ENCODE results near the gene COPG2. TPM values are rescaled to one million over a fixed set of nuclear protein-coding genes. Genes with fewer than 3 reads are reported as not detected.

COPG2 gene
- total RNA-seq, 1 donor from 2014 or later: 15.7 TPM

DNA sequence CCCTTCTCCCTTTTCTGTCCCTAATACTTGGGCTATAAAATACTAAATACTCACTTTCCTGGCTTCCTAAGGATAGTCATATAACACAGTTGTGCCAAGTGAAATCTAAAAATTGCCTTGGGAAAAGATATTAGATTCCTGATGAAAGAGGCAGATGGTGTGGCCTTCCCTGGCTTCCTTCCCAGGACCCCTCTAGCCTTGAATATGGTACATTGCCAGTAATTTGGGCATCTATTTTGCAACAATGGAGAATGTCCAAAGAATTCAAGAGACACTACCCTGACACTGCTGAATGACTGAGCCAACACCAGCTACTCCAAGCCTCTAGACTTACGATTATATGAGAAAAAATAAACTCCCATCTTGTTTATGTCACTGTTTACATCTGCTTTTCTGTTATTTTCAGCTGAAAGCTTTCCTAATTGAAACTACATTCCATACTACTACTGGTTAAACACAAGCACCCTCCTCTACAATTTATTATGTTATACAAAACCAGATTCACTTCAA is 17.9 kb downstream of the COPG2 start:
- no peaks in the 10 kb centered on the region for H3K36me3 ChIP-seq

DNA sequence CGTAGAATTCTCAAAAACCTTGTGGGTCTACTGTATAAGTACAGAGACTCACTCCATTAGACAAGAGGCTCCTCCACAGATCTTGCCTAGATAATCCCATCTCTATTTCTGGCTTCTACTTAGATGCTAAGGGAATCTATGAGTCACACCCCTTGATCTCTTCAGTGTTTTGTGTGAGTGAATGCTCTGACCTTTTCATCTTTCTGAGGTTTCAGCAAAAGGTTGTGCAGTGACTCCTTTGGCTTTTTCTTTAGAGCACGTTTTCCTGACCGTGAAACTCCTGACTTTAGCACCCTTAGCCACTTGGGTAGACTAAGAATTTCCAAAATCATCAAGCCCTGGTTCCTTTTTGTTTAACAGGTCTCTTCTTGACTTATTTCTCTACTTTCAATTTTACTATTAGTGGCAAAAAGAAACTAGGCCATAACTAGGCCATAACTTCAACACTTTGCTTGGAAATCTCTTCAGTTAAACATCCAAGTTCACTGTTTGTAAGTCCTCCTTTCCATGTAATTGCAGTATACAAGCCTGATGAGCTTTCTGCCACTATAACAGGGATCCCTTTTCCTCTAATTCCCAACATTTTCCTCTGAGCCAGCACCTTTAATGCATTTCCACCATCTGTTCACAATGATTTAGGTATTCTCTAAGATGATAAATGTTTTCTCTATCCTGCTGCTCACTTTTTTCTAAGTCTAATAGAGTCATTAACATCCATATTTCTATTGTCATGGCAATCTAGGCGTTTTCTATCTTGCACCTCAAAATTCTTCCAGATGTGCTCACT is 19.4 kb downstream of the COPG2 start:
- Histone ChIP-seq H3K4me1 (no peaks in the 10 kb centered on the region), H3K9me3 (no peaks in the 10 kb centered on the region)
- no peak for TF ChIP-seq POLR2A (IDR thresholded peaks at IDR 0.05)
- TF ChIP-seq POLR2AphosphoS5 (IDR thresholded peaks at IDR 0.05; ENCODE audit: insufficient read depth in 1 of 2, low read depth in 1 of 2): no peak
- TF ChIP-seq, protein P1, sequence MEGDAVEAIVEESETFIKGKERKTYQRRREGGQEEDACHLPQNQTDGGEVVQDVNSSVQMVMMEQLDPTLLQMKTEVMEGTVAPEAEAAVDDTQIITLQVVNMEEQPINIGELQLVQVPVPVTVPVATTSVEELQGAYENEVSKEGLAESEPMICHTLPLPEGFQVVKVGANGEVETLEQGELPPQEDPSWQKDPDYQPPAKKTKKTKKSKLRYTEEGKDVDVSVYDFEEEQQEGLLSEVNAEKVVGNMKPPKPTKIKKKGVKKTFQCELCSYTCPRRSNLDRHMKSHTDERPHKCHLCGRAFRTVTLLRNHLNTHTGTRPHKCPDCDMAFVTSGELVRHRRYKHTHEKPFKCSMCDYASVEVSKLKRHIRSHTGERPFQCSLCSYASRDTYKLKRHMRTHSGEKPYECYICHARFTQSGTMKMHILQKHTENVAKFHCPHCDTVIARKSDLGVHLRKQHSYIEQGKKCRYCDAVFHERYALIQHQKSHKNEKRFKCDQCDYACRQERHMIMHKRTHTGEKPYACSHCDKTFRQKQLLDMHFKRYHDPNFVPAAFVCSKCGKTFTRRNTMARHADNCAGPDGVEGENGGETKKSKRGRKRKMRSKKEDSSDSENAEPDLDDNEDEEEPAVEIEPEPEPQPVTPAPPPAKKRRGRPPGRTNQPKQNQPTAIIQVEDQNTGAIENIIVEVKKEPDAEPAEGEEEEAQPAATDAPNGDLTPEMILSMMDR (IDR thresholded peaks at IDR 0.05): no peak

More for the DNA sequence above, 17.9 kb downstream of the COPG2 start:
- H3K27me3 ChIP-seq: no peaks in the 10 kb centered on the region
- intact Hi-C loops (cut with DNase I): no loop called here
- H3K27ac ChIP-seq: no peak overlapping the region
- no peak for DNase-seq (ENCODE audit: extremely low spot score in 2 of 2)
- H3K9me3 ChIP-seq: no peaks in the 10 kb centered on the region
- H3K4me3 ChIP-seq: no peak overlapping the region
- TF ChIP-seq POLR2AphosphoS5 (IDR thresholded peaks at IDR 0.05; ENCODE audit: insufficient read depth in 1 of 2, low read depth in 1 of 2) (no peak), POLR2A (IDR thresholded peaks at IDR 0.05) (no peak)
- TF ChIP-seq, protein P1 (IDR thresholded peaks at IDR 0.05): no peak
- no peaks in the 10 kb centered on the region for H3K4me1 ChIP-seq

GRCh38 chr7:130648580-130648979 is 20.0 kb downstream of the COPG2 start:
- Histone ChIP-seq H3K4me1 (no peaks in the 10 kb centered on the region), H3K27me3 (no peaks in the 10 kb centered on the region), H3K4me3 (no peak overlapping the region), H3K27ac (no peak overlapping the region), H3K36me3 (no peaks in the 10 kb centered on the region), H3K9me3 (no peaks in the 10 kb centered on the region)
- no peak for TF ChIP-seq POLR2A (IDR thresholded peaks at IDR 0.05)
- no peak for TF ChIP-seq POLR2AphosphoS5 (IDR thresholded peaks at IDR 0.05; ENCODE audit: insufficient read depth in 1 of 2, low read depth in 1 of 2)
- TF ChIP-seq, protein P1 (IDR thresholded peaks at IDR 0.05): no peak
- DNase-seq (ENCODE audit: extremely low spot score in 2 of 2): no peak
- intact Hi-C loops (cut with DNase I): no loop called here

More for the DNA sequence above, 19.4 kb downstream of the COPG2 start:
- H3K27ac ChIP-seq: no peak overlapping the region
- intact Hi-C loops (cut with DNase I): no loop called here
- no peak for DNase-seq (ENCODE audit: extremely low spot score in 2 of 2)
- no peaks in the 10 kb centered on the region for H3K27me3 ChIP-seq
- H3K36me3 ChIP-seq: no peaks in the 10 kb centered on the region
- no peak overlapping the region for H3K4me3 ChIP-seq

- Histone ChIP-seq H3K27me3 (no peaks in the 10 kb centered on the region), H3K27ac (no peak overlapping the region), H3K36me3 (no peaks in the 10 kb centered on the region), H3K4me3 (no peak overlapping the region), H3K9me3 (no peaks in the 10 kb centered on the region), H3K4me1 (no peaks in the 10 kb centered on the region)
- intact Hi-C loops (cut with DNase I): no loop called here
- no peak for DNase-seq (ENCODE audit: extremely low spot score in 2 of 2)
- TF ChIP-seq POLR2A (IDR thresholded peaks at IDR 0.05) (no peak), POLR2AphosphoS5 (IDR thresholded peaks at IDR 0.05; ENCODE audit: insufficient read depth in 1 of 2, low read depth in 1 of 2) (no peak)
- TF ChIP-seq, protein P1 (IDR thresholded peaks at IDR 0.05): no peak
These were observed 26.2 kb downstream of the COPG2 start for GRCh38 chr7:130642383-130642782.

GRCh38 chr7:130641497-130641896 is 27.1 kb downstream of the COPG2 start:
- no peak for TF ChIP-seq POLR2AphosphoS5 (IDR thresholded peaks at IDR 0.05; ENCODE audit: insufficient read depth in 1 of 2, low read depth in 1 of 2)
- H3K9me3 ChIP-seq: no peaks in the 10 kb centered on the region
- intact Hi-C loops (cut with DNase I): no loop called here
- no peaks in the 10 kb centered on the region for H3K36me3 ChIP-seq
- H3K27me3 ChIP-seq: no peaks in the 10 kb centered on the region
- DNase-seq (ENCODE audit: extremely low spot score in 2 of 2): no peak
- no peak overlapping the region for H3K4me3 ChIP-seq
- no peaks in the 10 kb centered on the region for H3K4me1 ChIP-seq
- H3K27ac ChIP-seq: no peak overlapping the region
